Measurements from ENCODE around the gene SPDL1.

DNA sequence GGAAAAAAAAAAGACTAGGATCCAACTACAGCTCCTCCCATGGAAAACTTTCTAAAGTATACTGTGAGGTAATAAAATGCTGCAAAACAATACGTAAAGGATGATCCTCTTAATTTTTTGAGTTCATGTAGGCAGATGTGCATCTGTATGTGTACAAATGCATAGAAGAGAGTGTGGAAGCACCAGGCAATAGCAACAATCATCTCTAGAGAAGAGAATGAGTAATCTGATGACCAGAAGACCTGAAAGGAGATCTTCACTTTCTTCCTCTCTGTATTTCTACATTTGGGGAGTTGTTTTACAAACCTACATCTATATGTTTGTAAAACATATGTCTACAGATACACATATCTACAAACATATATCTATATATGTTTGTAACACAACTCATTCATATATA lies 29.3 kb upstream of the SPDL1 start:
- TF ChIP-seq CTCF (IDR thresholded peaks at IDR 0.05) (no peak), POLR2AphosphoS5 (IDR thresholded peaks at IDR 0.05) (no peak)

Measured in breast epithelium (tissue), 3 donors.